DOHH2 (cell line): ENCODE results near the gene PAQR8.

Experiments used
- H3F3A ChIP-seq: fragments of 200-600 bp; sonication (generic), shearing (Covaris generic); 2 replicates; pipeline ENCODE4 v1.6.0; 2016; ENCODE audit warnings: antibody characterized with exemption, mild to moderate bottlenecking; ENCODE audit not compliant: control insufficient read depth, insufficient read depth
- H3K27ac ChIP-seq: fragments of 200-600 bp; sonication (generic); 2 replicates; pipeline ENCODE4 v1.5.1; 2014; ENCODE audit warnings: low read depth, mild to moderate bottlenecking, low read length, moderate library complexity
- H3K27me3 ChIP-seq: fragments of 200-600 bp; sonication (generic); 2 replicates; pipeline ENCODE4 v1.6.1; 2014; ENCODE audit warnings: mild to moderate bottlenecking, low read length, mixed read lengths; ENCODE audit not compliant: control insufficient read depth
- H3K36me3 ChIP-seq: fragments of 200-600 bp; sonication (generic); 2 replicates; pipeline ENCODE4 v1.6.1; 2014; ENCODE audit warnings: mild to moderate bottlenecking, low read length, moderate library complexity, mixed read lengths; ENCODE audit not compliant: control insufficient read depth
- H3K4me1 ChIP-seq: fragments of 200-600 bp; sonication (generic); 2 replicates; pipeline ENCODE4 v1.6.1; 2014; ENCODE audit warnings: mild to moderate bottlenecking, low read length, mixed read lengths; ENCODE audit not compliant: control insufficient read depth
- H3K4me2 ChIP-seq: fragments of 200-600 bp; sonication (generic); 2 replicates; pipeline ENCODE4 v1.6.0; 2014; ENCODE audit warnings: mild to moderate bottlenecking, low read length, moderate library complexity
- H3K4me3 ChIP-seq: fragments of 200-600 bp; sonication (generic); 2 replicates; pipeline ENCODE4 v1.5.1; 2014; ENCODE audit warnings: mild to moderate bottlenecking, low read length, mixed read lengths
- H3K79me2 ChIP-seq: fragments of 200-600 bp; sonication (generic); 2 replicates; pipeline ENCODE4 v1.6.1; 2014; ENCODE audit warnings: mild to moderate bottlenecking, low read length, mixed read lengths; ENCODE audit not compliant: control insufficient read depth
- H3K9me2 ChIP-seq: fragments of 200-600 bp; sonication (generic); replicated peaks from 2 replicates; pipeline ENCODE4 v1.6.1; 2014; ENCODE audit warnings: mild to moderate bottlenecking, low read length, mixed read lengths; ENCODE audit not compliant: control insufficient read depth
- H3K9me3 ChIP-seq: fragments of 200-600 bp; sonication (generic); 2 replicates; pipeline ENCODE4 v1.6.1; 2014; ENCODE audit warnings: antibody characterized with exemption, low read length, mixed read lengths; ENCODE audit not compliant: control insufficient read depth, insufficient read depth
- H4K20me1 ChIP-seq: fragments of 200-600 bp; sonication (generic); 2 replicates; pipeline ENCODE4 v1.6.0; 2014; ENCODE audit warnings: low read depth, mild to moderate bottlenecking, antibody characterized with exemption, low read length, moderate library complexity; ENCODE audit not compliant: control insufficient read depth, insufficient read depth
- CTCF ChIP-seq: fragments of 200-600 bp; sonication (generic); IDR thresholded peaks from one replicate; pipeline ENCODE4 v1.5.1; 2014; ENCODE audit warnings: antibody characterized with exemption, mild to moderate bottlenecking, low read depth, low read length; ENCODE audit not compliant: poor library complexity, severe bottlenecking
- EZH2phosphoT487 ChIP-seq: fragments of 200-600 bp; sonication (generic); IDR thresholded peaks from 2 replicates; pipeline ENCODE4 v1.6.1; 2017; ENCODE audit warnings: borderline replicate concordance, mild to moderate bottlenecking, antibody characterized with exemption, low read length, moderate library complexity, mixed read lengths

The PAQR8 gene

GRCh38 chr6:52361414-52361944, 472 bp upstream of the PAQR8 start:
- Histone ChIP-seq H3F3A (peaks cover 14% of the 10 kb centered on the region), H3K9me2 (no peaks in the 10 kb centered on the region), H3K9me3 (no peaks in the 10 kb centered on the region), H3K79me2 (peaks cover 35% of the 10 kb centered on the region), H4K20me1 (no peaks in the 10 kb centered on the region), H3K27me3 (no peaks in the 10 kb centered on the region), H3K4me1 (peaks cover 47% of the 10 kb centered on the region), H3K27ac (peak overlapping the region; percentile 39; the same call in 1 of the 2 replicates), H3K4me2 (peak overlapping the region; percentile 72), H3K36me3 (peaks cover 6% of the 10 kb centered on the region; the same call in 1 of the 2 replicates), H3K4me3 (peak overlapping the region; percentile 79)
- TF ChIP-seq EZH2phosphoT487 (no peak), CTCF (no peak)

DNA sequence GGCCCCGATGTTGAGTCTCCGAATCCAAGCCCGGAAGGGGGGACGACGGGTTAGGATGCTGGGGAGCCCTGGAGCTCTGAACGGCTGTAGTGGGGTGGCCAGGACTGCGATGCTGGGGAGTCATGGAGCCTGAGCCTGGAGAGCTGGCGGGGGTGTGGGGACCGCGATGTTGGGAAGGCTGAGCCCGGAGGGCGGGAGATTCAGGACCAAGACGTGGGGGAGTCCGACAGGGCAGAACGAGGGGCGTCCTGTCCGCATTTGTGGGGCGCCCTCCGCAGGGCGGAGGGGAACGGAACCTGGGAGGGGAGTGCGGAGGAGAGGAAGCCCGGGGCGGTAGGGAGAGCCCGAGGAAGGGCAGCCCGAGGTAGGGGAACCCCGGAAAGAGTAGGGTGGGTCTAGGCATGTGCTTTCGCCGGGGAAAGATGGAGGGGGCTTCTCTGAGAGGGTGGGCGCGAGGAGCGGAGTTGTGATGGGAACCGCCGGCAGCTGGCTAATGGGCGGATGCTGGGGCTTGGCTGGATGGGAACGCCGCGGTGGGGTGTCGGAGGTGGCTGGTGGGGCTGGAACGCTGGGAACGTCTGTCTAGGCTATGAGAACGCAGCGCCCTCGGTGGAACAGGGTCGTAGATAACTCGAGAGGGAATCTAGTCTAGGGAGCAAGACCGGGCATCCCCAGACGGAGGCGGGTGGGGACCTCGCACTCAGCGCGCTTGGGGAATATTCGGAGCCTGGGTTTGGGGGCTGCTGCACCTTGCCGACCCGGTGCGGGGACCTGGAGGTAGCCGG, 684 bp downstream of the PAQR8 start:
- Histone ChIP-seq H3K4me1 (peaks cover 47% of the 10 kb centered on the region), H4K20me1 (no peaks in the 10 kb centered on the region), H3K36me3 (peaks cover 12% of the 10 kb centered on the region), H3K9me2 (no peaks in the 10 kb centered on the region), H3K4me2 (peak overlapping the region; percentile 72), H3K27me3 (no peaks in the 10 kb centered on the region), H3K27ac (peak overlapping the region; percentile 37), H3K79me2 (peaks cover 35% of the 10 kb centered on the region), H3K4me3 (peak overlapping the region; percentile 79), H3K9me3 (no peaks in the 10 kb centered on the region), H3F3A (peaks cover 14% of the 10 kb centered on the region)
- TF ChIP-seq CTCF, result peak; percentile 75
- TF ChIP-seq EZH2phosphoT487, result no peak

- H3K4me2 ChIP-seq, result peak overlapping the region; percentile 72
- no peaks in the 10 kb centered on the region for H3K9me3 ChIP-seq
- peaks cover 14% of the 10 kb centered on the region for H3F3A ChIP-seq
- no peaks in the 10 kb centered on the region for H3K9me2 ChIP-seq
- H3K4me1 ChIP-seq, result peaks cover 43% of the 10 kb centered on the region
- H3K79me2 ChIP-seq, result peaks cover 35% of the 10 kb centered on the region
- H4K20me1 ChIP-seq, result no peaks in the 10 kb centered on the region
- no peaks in the 10 kb centered on the region for H3K27me3 ChIP-seq
- peak overlapping the region; percentile 79 for H3K4me3 ChIP-seq
- TF ChIP-seq EZH2phosphoT487, result no peak
- no peak for TF ChIP-seq CTCF
- H3K36me3 ChIP-seq, result peaks cover 18% of the 10 kb centered on the region
- no peak overlapping the region for H3K27ac ChIP-seq
Measured at GRCh38 chr6:52363228-52363867, 1.4 kb downstream of the PAQR8 start.
